Measurements from ENCODE around the gene ARHGEF33.

The ARHGEF33 gene

DNA sequence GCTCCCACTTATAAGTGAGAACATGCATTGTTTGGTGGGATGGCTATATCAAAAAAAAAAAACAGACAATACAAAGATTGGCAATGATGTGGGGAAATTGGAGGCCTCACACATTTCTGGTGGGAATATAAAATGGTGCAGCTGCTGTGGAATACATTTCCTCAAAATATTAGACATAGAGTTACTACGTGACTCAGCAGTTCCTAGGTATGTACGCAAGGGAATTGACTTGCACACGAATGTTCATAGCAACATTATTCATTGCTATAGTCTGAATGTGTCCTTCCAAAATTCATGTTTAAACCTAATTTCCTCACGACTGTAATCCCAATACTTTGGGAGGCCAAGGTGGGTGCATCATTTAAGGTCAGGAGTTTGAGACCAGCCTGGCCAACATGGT is 2.3 kb upstream of the ARHGEF33 start:
- TF ChIP-seq EZH2phosphoT487 (IDR thresholded peaks at IDR 0.05; ENCODE audit: low read depth), result no peak
- TF ChIP-seq, protein P1, sequence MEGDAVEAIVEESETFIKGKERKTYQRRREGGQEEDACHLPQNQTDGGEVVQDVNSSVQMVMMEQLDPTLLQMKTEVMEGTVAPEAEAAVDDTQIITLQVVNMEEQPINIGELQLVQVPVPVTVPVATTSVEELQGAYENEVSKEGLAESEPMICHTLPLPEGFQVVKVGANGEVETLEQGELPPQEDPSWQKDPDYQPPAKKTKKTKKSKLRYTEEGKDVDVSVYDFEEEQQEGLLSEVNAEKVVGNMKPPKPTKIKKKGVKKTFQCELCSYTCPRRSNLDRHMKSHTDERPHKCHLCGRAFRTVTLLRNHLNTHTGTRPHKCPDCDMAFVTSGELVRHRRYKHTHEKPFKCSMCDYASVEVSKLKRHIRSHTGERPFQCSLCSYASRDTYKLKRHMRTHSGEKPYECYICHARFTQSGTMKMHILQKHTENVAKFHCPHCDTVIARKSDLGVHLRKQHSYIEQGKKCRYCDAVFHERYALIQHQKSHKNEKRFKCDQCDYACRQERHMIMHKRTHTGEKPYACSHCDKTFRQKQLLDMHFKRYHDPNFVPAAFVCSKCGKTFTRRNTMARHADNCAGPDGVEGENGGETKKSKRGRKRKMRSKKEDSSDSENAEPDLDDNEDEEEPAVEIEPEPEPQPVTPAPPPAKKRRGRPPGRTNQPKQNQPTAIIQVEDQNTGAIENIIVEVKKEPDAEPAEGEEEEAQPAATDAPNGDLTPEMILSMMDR (IDR thresholded peaks at IDR 0.05; ENCODE audit: low read depth, low read length), result no peak
- no peaks in the 10 kb centered on the region for H3K9me3 ChIP-seq (ENCODE audit: insufficient read depth, low read length)
- H2AFZ ChIP-seq (ENCODE audit: low read depth, low read length), result no peak overlapping the region

DNA sequence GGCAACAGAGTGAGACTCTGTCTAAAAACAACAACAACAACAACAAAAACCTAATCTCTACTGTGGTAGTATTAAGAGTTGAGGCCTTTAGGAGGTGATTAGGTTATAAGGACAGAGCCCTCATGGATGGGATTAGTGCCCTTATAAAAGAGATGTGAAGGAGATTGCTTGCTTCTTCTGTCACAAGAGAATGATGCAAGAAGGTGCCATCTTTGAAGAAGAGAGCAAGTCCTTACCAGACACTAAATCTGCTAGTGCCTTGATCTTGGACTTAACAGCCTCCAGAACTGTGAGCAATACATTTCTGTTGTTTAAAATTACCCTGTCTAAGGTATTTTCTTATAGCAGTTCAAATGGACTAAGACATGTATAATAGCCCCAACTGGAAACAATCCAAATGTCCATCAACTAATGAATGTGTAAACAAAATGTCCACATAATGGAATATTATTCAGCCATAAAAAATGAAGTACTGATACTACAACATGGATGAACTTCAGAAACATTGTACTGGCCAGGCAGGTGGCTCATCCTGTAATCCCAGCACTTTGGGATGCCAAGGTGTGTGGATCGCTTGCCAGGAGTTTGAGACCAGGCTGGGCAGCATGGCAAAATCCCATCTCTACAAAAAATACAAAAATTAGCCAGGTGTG is 1.6 kb upstream of the ARHGEF33 start:
- Histone ChIP-seq H3K79me2 (ENCODE audit: low read length) (no peaks in the 10 kb centered on the region), H2AFZ (ENCODE audit: low read depth, low read length) (no peak overlapping the region), H4K20me1 (ENCODE audit: insufficient read depth, low read length) (no peaks in the 10 kb centered on the region), H3K4me3 (ENCODE audit: low read length) (no peak overlapping the region), H3K9me3 (ENCODE audit: insufficient read depth, low read length) (no peaks in the 10 kb centered on the region), H3K9ac (ENCODE audit: low read length) (no peak overlapping the region), H3K27me3 (ENCODE audit: low read depth, low read length) (no peaks in the 10 kb centered on the region), H3K4me2 (ENCODE audit: low read length) (no peak overlapping the region), H3K27ac (ENCODE audit: low read length) (no peak overlapping the region), H3K36me3 (replicated peaks; ENCODE audit: low read depth, low read length) (no peaks in the 10 kb centered on the region), H3K4me1 (ENCODE audit: low read length) (no peaks in the 10 kb centered on the region)
- no peak for TF ChIP-seq EZH2phosphoT487 (IDR thresholded peaks at IDR 0.05; ENCODE audit: low read depth)
- TF ChIP-seq, protein P1 (IDR thresholded peaks at IDR 0.05; ENCODE audit: low read depth, low read length), result no peak

More for the DNA sequence above, 2.3 kb upstream of the ARHGEF33 start:
- Histone ChIP-seq H3K27ac (ENCODE audit: low read length) (no peak overlapping the region), H3K79me2 (ENCODE audit: low read length) (no peaks in the 10 kb centered on the region), H3K27me3 (ENCODE audit: low read depth, low read length) (no peaks in the 10 kb centered on the region), H3K36me3 (replicated peaks; ENCODE audit: low read depth, low read length) (no peaks in the 10 kb centered on the region), H3K4me3 (ENCODE audit: low read length) (no peak overlapping the region), H3K4me2 (ENCODE audit: low read length) (no peak overlapping the region), H3K4me1 (ENCODE audit: low read length) (no peaks in the 10 kb centered on the region), H3K9ac (ENCODE audit: low read length) (no peak overlapping the region), H4K20me1 (ENCODE audit: insufficient read depth, low read length) (no peaks in the 10 kb centered on the region)

DNA sequence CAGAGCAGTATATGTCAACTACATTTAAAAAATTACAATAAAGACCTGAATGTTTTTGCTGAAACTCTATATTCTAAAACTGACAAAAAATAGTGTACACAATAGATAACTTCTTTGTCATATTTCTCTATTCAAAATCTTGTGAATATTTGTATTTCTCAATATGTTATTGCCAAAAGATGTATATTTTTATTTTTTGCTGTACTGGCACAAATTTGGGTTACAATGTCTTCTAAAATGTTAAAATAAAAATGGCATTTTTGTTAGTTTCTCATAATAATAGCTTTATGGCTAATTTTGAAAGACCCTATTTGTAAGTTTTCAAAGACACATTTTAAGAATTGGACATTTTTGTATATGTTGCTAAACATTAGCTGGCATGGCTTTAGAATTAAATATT is 630 bp upstream of the ARHGEF33 start:
- no peaks in the 10 kb centered on the region for H3K27me3 ChIP-seq (ENCODE audit: low read depth, low read length)
- no peak overlapping the region for H3K27ac ChIP-seq (ENCODE audit: low read length)
- H3K36me3 ChIP-seq (replicated peaks; ENCODE audit: low read depth, low read length), result no peaks in the 10 kb centered on the region
- H3K4me3 ChIP-seq (ENCODE audit: low read length), result no peak overlapping the region
- TF ChIP-seq EZH2phosphoT487 (IDR thresholded peaks at IDR 0.05; ENCODE audit: low read depth), result no peak
- TF ChIP-seq, protein P1 (IDR thresholded peaks at IDR 0.05; ENCODE audit: low read depth, low read length), result no peak
- H3K4me2 ChIP-seq (ENCODE audit: low read length), result no peak overlapping the region
- no peaks in the 10 kb centered on the region for H4K20me1 ChIP-seq (ENCODE audit: insufficient read depth, low read length)
- H3K4me1 ChIP-seq (ENCODE audit: low read length), result no peaks in the 10 kb centered on the region
- H2AFZ ChIP-seq (ENCODE audit: low read depth, low read length), result no peak overlapping the region
- no peak overlapping the region for H3K9ac ChIP-seq (ENCODE audit: low read length)
- H3K79me2 ChIP-seq (ENCODE audit: low read length), result no peaks in the 10 kb centered on the region
- no peaks in the 10 kb centered on the region for H3K9me3 ChIP-seq (ENCODE audit: insufficient read depth, low read length)

GRCh38 chr2:38892819-38893218 is 3.1 kb downstream of the ARHGEF33 start:
- TF ChIP-seq, protein P1 (IDR thresholded peaks at IDR 0.05; ENCODE audit: low read depth, low read length), result no peak
- no peak for TF ChIP-seq EZH2phosphoT487 (IDR thresholded peaks at IDR 0.05; ENCODE audit: low read depth)

More at GRCh38 chr2:38892819-38893218, 3.1 kb downstream of the ARHGEF33 start:
- H3K9me3 ChIP-seq (ENCODE audit: insufficient read depth, low read length), result no peaks in the 10 kb centered on the region
- peaks cover 3% of the 10 kb centered on the region; the same call in 1 of the 2 replicates for H3K27me3 ChIP-seq (ENCODE audit: low read depth, low read length)
- no peak overlapping the region for H3K4me2 ChIP-seq (ENCODE audit: low read length)
- H3K9ac ChIP-seq (ENCODE audit: low read length), result no peak overlapping the region
- H3K36me3 ChIP-seq (replicated peaks; ENCODE audit: low read depth, low read length), result no peaks in the 10 kb centered on the region
- H2AFZ ChIP-seq (ENCODE audit: low read depth, low read length), result no peak overlapping the region
- H3K27ac ChIP-seq (ENCODE audit: low read length), result no peak overlapping the region
- no peak overlapping the region for H3K4me3 ChIP-seq (ENCODE audit: low read length)
- H3K79me2 ChIP-seq (ENCODE audit: low read length), result no peaks in the 10 kb centered on the region
- H4K20me1 ChIP-seq (ENCODE audit: insufficient read depth, low read length), result no peaks in the 10 kb centered on the region
- no peaks in the 10 kb centered on the region for H3K4me1 ChIP-seq (ENCODE audit: low read length)

Data from OCI-LY3 (cell line).